Measurements from ENCODE around the gene DGCR6L. TPM values are rescaled to one million over a fixed set of nuclear protein-coding genes. Genes with fewer than 3 reads are reported as not detected.
A peak's percentile ranks its signal among the peaks of the same experiment; 100 is the strongest.
"Not testable (repeated sequence)": the region's sequence is repeated elsewhere in the genome, so short reads cannot be mapped to it uniquely, and the experiment has no call there.

Gene DGCR6L
- total and polyA plus RNA-seq, 2 of the 4 experiments (the other 2 are of a cell fraction) = 65.4 to 80.4 TPM

GRCh38 chr22:20308806-20309650, 10.8 kb downstream of the DGCR6L start:
- CTCF ChIA-PET; H3K56ac ChIP-seq (ENCODE audit: extremely low read depth, insufficient read depth, low read length); H3K27me3 ChIP-seq (ENCODE audit: control insufficient read depth, insufficient read depth, low read length); H4K91ac ChIP-seq (ENCODE audit: insufficient read depth, low read depth, low read length); POLR2A ChIA-PET (ENCODE audit: unreplicated experiment); H3K79me1 ChIP-seq (ENCODE audit: low read depth in 1 of 2, low read length in 2 of 2); H2BK15ac ChIP-seq (ENCODE audit: low read depth, low read length); H3K9ac ChIP-seq (ENCODE audit: low read depth, low read length); H3K4me3 ChIP-seq (ENCODE audit: insufficient read depth, low read depth, low read length); H4K5ac ChIP-seq (ENCODE audit: low read depth, low read length); H3K18ac ChIP-seq (ENCODE audit: low read depth, low read length); H2BK120ac ChIP-seq (ENCODE audit: low read depth, low read length); H2AFZ ChIP-seq (replicated peaks; ENCODE audit: low read length, poor library complexity); H2AK9ac ChIP-seq (replicated peaks; ENCODE audit: low read depth, low read length, poor library complexity); BruUV-seq (replicated peaks); H2BK20ac ChIP-seq (ENCODE audit: low read depth, low read length); H4K8ac ChIP-seq (ENCODE audit: low read depth in 2 of 2, low read length in 2 of 2); DNase-seq; H3K4ac ChIP-seq (ENCODE audit: low read depth, low read length); intact Hi-C loops (cut with micrococcal nuclease); H4K20me1 ChIP-seq (ENCODE audit: insufficient read depth, low read length); H3K9me3 ChIP-seq (ENCODE audit: control insufficient read depth, insufficient read depth, low read length); H3K14ac ChIP-seq (replicated peaks; ENCODE audit: low read depth, low read length); H3K36me3 ChIP-seq (ENCODE audit: control insufficient read depth, insufficient read depth, low read length); in situ Hi-C loops (cut with MboI; ENCODE audit: low sequenced_read_pairs); H3K4me1 ChIP-seq (ENCODE audit: control insufficient read depth, insufficient read depth, low read length); H3K23ac ChIP-seq (ENCODE audit: low read depth, low read length); H3K9me1 ChIP-seq (ENCODE audit: insufficient read depth, low read length); H2BK5ac ChIP-seq (ENCODE audit: low read depth, low read length, poor library complexity, severe bottlenecking); dilution Hi-C loops (cut with HindIII; ENCODE audit: low sequenced_read_pairs, unreplicated experiment); ATAC-seq (ENCODE audit: low read depth); H3K4me2 ChIP-seq (ENCODE audit: low read depth, low read length); H3K27ac ChIP-seq (ENCODE audit: insufficient read depth, low read length): not testable (repeated sequence)
- H2AK5ac ChIP-seq (ENCODE audit: low read depth, low read length) = peak overlapping the region; percentile 16; the same call in 1 of the 2 replicates
- 93% methylated on average over 3 of the region's 22 CpGs; no CpG with 5 or more reads in 1 of the 2 experiments for WGBS, 2 experiments (ENCODE audit: extremely low coverage in 2 of 2, insufficient read length in 1 of 2)

DNA sequence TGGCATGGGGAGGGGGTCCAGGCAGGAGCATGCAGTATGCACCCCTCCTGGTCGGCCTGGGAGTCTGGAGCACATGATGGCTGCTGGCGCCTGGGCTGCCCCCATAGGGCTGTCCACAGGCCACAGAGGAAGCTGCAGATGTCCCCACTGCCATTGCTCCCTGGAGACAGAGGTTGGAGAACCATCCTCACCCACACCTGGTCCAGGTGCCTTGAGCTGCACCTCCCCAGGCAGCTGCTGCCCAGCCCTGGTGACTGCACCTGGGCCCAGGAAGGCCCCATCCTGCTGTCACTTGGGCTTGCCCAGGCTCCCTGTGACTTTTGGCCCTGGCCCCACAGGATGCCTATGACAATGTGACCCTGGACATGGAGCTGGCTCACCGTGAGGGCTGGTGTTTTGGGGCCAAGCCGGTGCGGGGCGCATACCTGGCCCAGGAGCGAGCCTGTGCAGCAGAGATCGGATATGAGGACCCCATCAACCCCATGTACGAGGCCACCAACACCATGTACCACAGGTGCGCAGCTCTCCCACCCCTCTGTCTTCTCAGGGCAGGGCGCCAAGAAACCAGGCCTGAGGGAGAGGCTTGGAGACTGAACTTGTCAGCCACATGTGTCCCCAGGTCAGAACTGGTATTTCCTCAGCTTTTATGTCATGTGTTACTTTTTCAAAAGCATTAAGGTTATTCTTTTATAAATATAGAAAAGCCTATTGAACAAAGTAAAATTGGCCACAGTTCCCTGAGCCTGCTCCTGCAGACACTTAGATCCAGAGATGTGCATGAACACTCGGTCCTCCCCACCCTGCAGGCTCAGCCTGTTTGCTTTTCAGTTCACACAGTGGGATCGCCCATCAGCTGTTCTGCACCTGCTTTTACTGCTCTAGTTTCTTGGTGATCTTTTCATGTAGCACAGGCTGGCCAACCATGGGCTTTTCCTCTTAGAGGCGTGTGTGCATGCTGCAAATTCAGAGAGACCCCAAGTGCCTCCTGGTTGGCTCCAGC, 12.1 kb downstream of the DGCR6L start:
- H3K4me1 ChIP-seq (ENCODE audit: control insufficient read depth, insufficient read depth, low read length); H3K23ac ChIP-seq (ENCODE audit: low read depth, low read length); ATAC-seq (ENCODE audit: low read depth); H2AFZ ChIP-seq (replicated peaks; ENCODE audit: low read length, poor library complexity); H2AK9ac ChIP-seq (replicated peaks; ENCODE audit: low read depth, low read length, poor library complexity); intact Hi-C loops (cut with micrococcal nuclease); H3K9me1 ChIP-seq (ENCODE audit: insufficient read depth, low read length); H3K79me1 ChIP-seq (ENCODE audit: low read depth in 1 of 2, low read length in 2 of 2); H4K8ac ChIP-seq (ENCODE audit: low read depth in 2 of 2, low read length in 2 of 2); H3K56ac ChIP-seq (ENCODE audit: extremely low read depth, insufficient read depth, low read length); H4K91ac ChIP-seq (ENCODE audit: insufficient read depth, low read depth, low read length); H4K20me1 ChIP-seq (ENCODE audit: insufficient read depth, low read length); H3K27ac ChIP-seq (ENCODE audit: insufficient read depth, low read length); in situ Hi-C loops (cut with MboI; ENCODE audit: low sequenced_read_pairs); H2BK5ac ChIP-seq (ENCODE audit: low read depth, low read length, poor library complexity, severe bottlenecking); H3K4ac ChIP-seq (ENCODE audit: low read depth, low read length); H3K9me3 ChIP-seq (ENCODE audit: control insufficient read depth, insufficient read depth, low read length); H3K4me2 ChIP-seq (ENCODE audit: low read depth, low read length); H2BK20ac ChIP-seq (ENCODE audit: low read depth, low read length); H3K9ac ChIP-seq (ENCODE audit: low read depth, low read length); H2AK5ac ChIP-seq (ENCODE audit: low read depth, low read length); POLR2A ChIA-PET (ENCODE audit: unreplicated experiment); H3K14ac ChIP-seq (replicated peaks; ENCODE audit: low read depth, low read length); BruUV-seq (replicated peaks); H3K4me3 ChIP-seq (ENCODE audit: insufficient read depth, low read depth, low read length); H3K36me3 ChIP-seq (ENCODE audit: control insufficient read depth, insufficient read depth, low read length); H2BK15ac ChIP-seq (ENCODE audit: low read depth, low read length); dilution Hi-C loops (cut with HindIII; ENCODE audit: low sequenced_read_pairs, unreplicated experiment); H2BK120ac ChIP-seq (ENCODE audit: low read depth, low read length); H4K5ac ChIP-seq (ENCODE audit: low read depth, low read length); CTCF ChIA-PET; DNase-seq; H3K18ac ChIP-seq (ENCODE audit: low read depth, low read length); H3K27me3 ChIP-seq (ENCODE audit: control insufficient read depth, insufficient read depth, low read length): not testable (repeated sequence)
- 80% methylated on average over 1 of the region's 14 CpGs; no CpG with 5 or more reads in 1 of the 2 experiments for WGBS, 2 experiments (ENCODE audit: extremely low coverage in 2 of 2, insufficient read length in 1 of 2)
